ENCODE results near the gene C2CD5. TPM values are rescaled to one million over a fixed set of nuclear protein-coding genes. Genes with fewer than 3 reads are reported as not detected.

Gene C2CD5
- total and polyA plus RNA-seq, 10 donors, result 21.2 to 76.3 (median 46.9) TPM

- TF ChIP-seq POLR2AphosphoS5 (IDR thresholded peaks at IDR 0.05) (no peak), CTCF (IDR thresholded peaks at IDR 0.05 in 8 of 11, conservative IDR thresholded peaks at IDR 0.05 in 3 of 11) (no peak), POLR2A (IDR thresholded peaks at IDR 0.05) (no peak)
- Histone ChIP-seq H3K4me3 (no peak overlapping the region), H3K9me3 (no peaks in the 10 kb centered on the region), H3K27me3 (replicated peaks in 1 of 7) (no peaks in the 10 kb centered on the region), H3K4me1 (no peaks in the 10 kb centered on the region), H3K27ac (no peak overlapping the region), H3K36me3 (no peaks in the 10 kb centered on the region)
- DNase-seq, result no peak
- intact Hi-C loops (cut with DNase I; ENCODE audit: low total_unique reads), result no loop called here
- WGBS, 5 donors, result 88 to 97% (median 95%) methylated on average over 3 of the region's 3 CpGs
Measured at GRCh38 chr12:22578328-22578727, 34.0 kb upstream of the C2CD5 start.

DNA sequence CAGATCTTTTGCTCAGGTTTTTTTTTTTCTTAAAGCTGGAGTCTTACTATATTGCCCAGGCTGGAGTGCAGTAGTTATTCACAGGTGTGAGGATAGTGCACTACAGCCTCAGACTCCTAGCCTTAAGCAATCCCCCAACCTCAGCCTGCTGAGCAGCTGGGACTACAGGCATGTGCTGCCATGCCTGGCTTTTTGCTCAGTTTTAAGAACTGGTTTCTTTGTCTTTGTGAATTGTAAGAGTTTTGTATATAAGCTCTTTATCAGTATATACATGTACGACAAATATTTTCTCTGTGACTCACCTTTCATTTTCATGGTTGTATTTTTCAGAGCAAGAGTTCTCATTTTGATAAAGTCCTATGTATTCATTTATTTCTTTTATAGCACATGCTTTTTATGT is 33.3 kb upstream of the C2CD5 start:
- Histone ChIP-seq H3K36me3 (no peaks in the 10 kb centered on the region), H3K27me3 (replicated peaks in 1 of 7) (no peaks in the 10 kb centered on the region), H3K4me3 (no peak overlapping the region), H3K27ac (no peak overlapping the region), H3K4me1 (no peaks in the 10 kb centered on the region), H3K9me3 (no peaks in the 10 kb centered on the region)
- TF ChIP-seq POLR2AphosphoS5 (IDR thresholded peaks at IDR 0.05), result no peak
- TF ChIP-seq POLR2A (IDR thresholded peaks at IDR 0.05), result no peak
- no peak for TF ChIP-seq CTCF (IDR thresholded peaks at IDR 0.05 in 8 of 11, conservative IDR thresholded peaks at IDR 0.05 in 3 of 11)
- 94 to 97% (median 94%) methylated on average over 1 of the region's 1 CpG for WGBS, 5 donors
- intact Hi-C loops (cut with DNase I; ENCODE audit: low total_unique reads), result no loop called here
- DNase-seq, result no peak

DNA sequence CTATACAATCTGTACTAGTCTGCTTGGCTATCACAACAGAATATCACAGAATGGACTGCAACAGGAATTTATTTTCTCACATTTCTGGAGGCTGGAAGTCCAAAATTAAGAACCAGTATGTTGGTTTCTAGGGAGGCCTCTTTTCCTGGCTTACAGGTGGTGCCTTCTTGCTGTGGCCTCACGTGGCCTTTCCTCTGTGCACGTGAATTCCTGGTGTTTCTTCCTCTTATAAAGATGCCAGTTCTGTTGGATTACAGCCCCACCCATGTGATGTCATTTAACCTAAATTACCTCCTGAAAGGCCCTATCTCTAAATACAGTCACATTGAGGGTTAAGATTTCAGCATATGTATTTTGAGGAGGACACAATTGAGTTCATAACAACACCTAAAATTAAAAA is 32.1 kb upstream of the C2CD5 start:
- intact Hi-C loops (cut with DNase I; ENCODE audit: low total_unique reads), result no loop called here
- Histone ChIP-seq H3K9me3 (no peaks in the 10 kb centered on the region), H3K4me1 (no peaks in the 10 kb centered on the region), H3K27ac (no peak overlapping the region), H3K4me3 (no peak overlapping the region), H3K36me3 (no peaks in the 10 kb centered on the region), H3K27me3 (replicated peaks in 1 of 7) (no peaks in the 10 kb centered on the region)
- WGBS, 5 donors, result 62 to 91% (median 70%) methylated on average over 2 of the region's 2 CpGs
- TF ChIP-seq POLR2A (IDR thresholded peaks at IDR 0.05) (no peak), POLR2AphosphoS5 (IDR thresholded peaks at IDR 0.05) (no peak), CTCF (IDR thresholded peaks at IDR 0.05 in 8 of 11, conservative IDR thresholded peaks at IDR 0.05 in 3 of 11) (no peak)
- DNase-seq, result no peak

- TF ChIP-seq CTCF (IDR thresholded peaks at IDR 0.05 in 8 of 11, conservative IDR thresholded peaks at IDR 0.05 in 3 of 11) (no peak), POLR2AphosphoS5 (IDR thresholded peaks at IDR 0.05) (no peak), POLR2A (IDR thresholded peaks at IDR 0.05) (no peak)
- H3K4me1 ChIP-seq, result no peaks in the 10 kb centered on the region
- intact Hi-C loops (cut with DNase I; ENCODE audit: low total_unique reads), result no loop called here
- no peaks in the 10 kb centered on the region for H3K9me3 ChIP-seq
- H3K27me3 ChIP-seq (replicated peaks in 1 of 7), result no peaks in the 10 kb centered on the region
- WGBS, 5 donors, result 81 to 87% (median 84%) methylated on average over 1 of the region's 1 CpG
- no peak for DNase-seq
- H3K4me3 ChIP-seq, result no peak overlapping the region
- H3K36me3 ChIP-seq, result no peaks in the 10 kb centered on the region
- H3K27ac ChIP-seq, result no peak overlapping the region
Measured at GRCh38 chr12:22576065-22576464, 31.7 kb upstream of the C2CD5 start.

All from spleen (tissue), 11 donors.